ENCODE measurements around the gene RHBDF1.
"Not testable (repeated sequence)": the region's sequence is repeated elsewhere in the genome, so short reads cannot be mapped to it uniquely, and the experiment has no call there.

DNA sequence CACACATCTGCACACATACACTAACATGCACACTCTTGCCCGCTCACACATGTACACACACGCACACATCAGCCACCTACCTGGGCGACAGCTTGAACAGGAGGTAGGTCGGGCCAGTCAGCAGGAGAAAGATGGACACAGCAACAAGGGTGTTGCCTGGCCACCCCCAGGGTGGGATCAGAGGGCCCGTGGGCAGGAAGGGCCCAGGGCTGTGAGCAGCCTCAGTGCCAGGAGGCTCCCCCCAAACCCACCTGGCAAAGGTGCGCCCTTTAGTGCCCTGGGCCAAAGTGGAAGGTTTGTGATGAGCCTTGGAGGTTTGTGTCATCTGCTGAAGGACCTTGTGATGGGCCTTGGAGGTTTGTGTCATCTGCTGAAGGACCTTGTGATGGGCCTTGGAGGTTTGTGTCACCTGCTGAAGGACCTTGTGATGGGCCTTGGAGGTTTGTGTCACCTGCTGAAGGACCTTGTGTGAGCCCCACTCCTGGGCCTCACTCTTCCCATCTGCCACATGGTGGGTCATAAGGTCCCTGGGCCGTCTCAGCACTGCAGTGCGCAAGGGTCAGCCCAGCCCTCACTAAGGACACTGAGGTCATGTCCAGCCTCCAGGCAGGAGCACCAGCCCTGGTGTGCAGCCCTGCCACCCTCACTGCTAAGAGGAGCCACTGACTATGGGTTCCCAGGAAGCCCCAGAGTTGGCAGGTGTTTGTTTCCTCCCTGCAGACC is 39.1 kb downstream of the RHBDF1 start:
- TF ChIP-seq, protein P1, sequence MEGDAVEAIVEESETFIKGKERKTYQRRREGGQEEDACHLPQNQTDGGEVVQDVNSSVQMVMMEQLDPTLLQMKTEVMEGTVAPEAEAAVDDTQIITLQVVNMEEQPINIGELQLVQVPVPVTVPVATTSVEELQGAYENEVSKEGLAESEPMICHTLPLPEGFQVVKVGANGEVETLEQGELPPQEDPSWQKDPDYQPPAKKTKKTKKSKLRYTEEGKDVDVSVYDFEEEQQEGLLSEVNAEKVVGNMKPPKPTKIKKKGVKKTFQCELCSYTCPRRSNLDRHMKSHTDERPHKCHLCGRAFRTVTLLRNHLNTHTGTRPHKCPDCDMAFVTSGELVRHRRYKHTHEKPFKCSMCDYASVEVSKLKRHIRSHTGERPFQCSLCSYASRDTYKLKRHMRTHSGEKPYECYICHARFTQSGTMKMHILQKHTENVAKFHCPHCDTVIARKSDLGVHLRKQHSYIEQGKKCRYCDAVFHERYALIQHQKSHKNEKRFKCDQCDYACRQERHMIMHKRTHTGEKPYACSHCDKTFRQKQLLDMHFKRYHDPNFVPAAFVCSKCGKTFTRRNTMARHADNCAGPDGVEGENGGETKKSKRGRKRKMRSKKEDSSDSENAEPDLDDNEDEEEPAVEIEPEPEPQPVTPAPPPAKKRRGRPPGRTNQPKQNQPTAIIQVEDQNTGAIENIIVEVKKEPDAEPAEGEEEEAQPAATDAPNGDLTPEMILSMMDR (IDR thresholded peaks at IDR 0.05; ENCODE audit: insufficient read depth, low read depth, low read length): not testable (repeated sequence)
- TF ChIP-seq EZH2 (IDR thresholded peaks at IDR 0.05; ENCODE audit: insufficient read depth, low read length): not testable (repeated sequence)
